SU-DHL-6 (cell line): Measurements from ENCODE around the gene RGS4.

Experiments used
- H2AFZ ChIP-seq: fragments of 200-600 bp; sonication (generic); 2 replicates; pipeline ENCODE4 v1.6.1; 2014; ENCODE audit warnings: low read depth, mild to moderate bottlenecking, moderate library complexity, mixed read lengths, antibody characterized with exemption, low read length; ENCODE audit not compliant: severe bottlenecking
- H3F3A ChIP-seq: fragments of 200-600 bp; shearing (Covaris generic); 2 replicates; pipeline ENCODE4 v1.6.0; 2016; ENCODE audit warnings: antibody characterized with exemption, mild to moderate bottlenecking; ENCODE audit not compliant: insufficient read depth
- H3K27ac ChIP-seq: fragments of 200-600 bp; sonication (generic); 2 replicates; pipeline ENCODE4 v1.5.1; 2016; ENCODE audit warnings: low read depth, mild to moderate bottlenecking, low read length, moderate library complexity, mixed read lengths
- H3K27me3 ChIP-seq: fragments of 200-600 bp; sonication (generic), shearing (Covaris generic); 2 replicates; pipeline ENCODE4 v1.6.0; 2014; ENCODE audit warnings: mild to moderate bottlenecking, low read length
- H3K36me3 ChIP-seq: fragments of 200-600 bp; sonication (generic); 2 replicates; pipeline ENCODE4 v1.6.1; 2014; ENCODE audit warnings: mild to moderate bottlenecking, low read length, mixed read lengths
- H3K4me2 ChIP-seq: fragments of 300-600, 200-600 bp; shearing (Covaris generic), sonication (generic); 2 replicates; pipeline ENCODE4 v1.6.0; 2014; ENCODE audit warnings: low read length, low read depth, mild to moderate bottlenecking; ENCODE audit not compliant: poor library complexity, severe bottlenecking
- H3K4me3 ChIP-seq: fragments of 200-600 bp; sonication (generic); 2 replicates; pipeline ENCODE4 v1.5.1; 2014; ENCODE audit warnings: antibody characterized with exemption, low read length, mild to moderate bottlenecking, mixed read lengths; ENCODE audit not compliant: insufficient read depth, poor library complexity, severe bottlenecking
- H3K79me2 ChIP-seq: fragments of 200-600 bp; sonication (generic); 2 replicates; pipeline ENCODE4 v1.6.1; 2014; ENCODE audit warnings: mild to moderate bottlenecking, low read length, moderate library complexity; ENCODE audit not compliant: insufficient read depth
- H3K9ac ChIP-seq: fragments of 200-600 bp; sonication (generic); 2 replicates; pipeline ENCODE4 v1.7.0; 2014; ENCODE audit warnings: mild to moderate bottlenecking, low read length
- H3K9me2 ChIP-seq: fragments of 200-600 bp; sonication (generic); replicated peaks from 2 replicates; pipeline ENCODE4 v1.6.1; 2014; ENCODE audit warnings: low read length; ENCODE audit not compliant: insufficient read depth
- H3K9me3 ChIP-seq: fragments of 200-600 bp; sonication (generic); 2 replicates; pipeline ENCODE4 v1.6.1; 2014; ENCODE audit warnings: low read length, mixed read lengths; ENCODE audit not compliant: insufficient read depth
- H4K20me1 ChIP-seq: fragments of 200-600 bp; sonication (generic); 2 replicates; pipeline ENCODE4 v1.6.1; 2014; ENCODE audit warnings: low read depth, mild to moderate bottlenecking, antibody characterized with exemption, low read length, moderate library complexity, mixed read lengths
- CTCF ChIP-seq: fragments of 200-600 bp; sonication (generic); IDR thresholded peaks from one replicate; pipeline ENCODE4 v1.5.1; 2017; ENCODE audit warnings: antibody characterized with exemption, mild to moderate bottlenecking, low read length, moderate library complexity; ENCODE audit not compliant: insufficient read depth, poor library complexity, severe bottlenecking
- EZH2phosphoT487 ChIP-seq: fragments of 200-600 bp; sonication (generic), shearing (Covaris generic); conservative IDR thresholded peaks from 2 replicates; pipeline ENCODE4 v1.6.1; 2018; ENCODE audit warnings: mild to moderate bottlenecking, antibody characterized with exemption, low read length, moderate library complexity, mixed read lengths

Gene RGS4

DNA sequence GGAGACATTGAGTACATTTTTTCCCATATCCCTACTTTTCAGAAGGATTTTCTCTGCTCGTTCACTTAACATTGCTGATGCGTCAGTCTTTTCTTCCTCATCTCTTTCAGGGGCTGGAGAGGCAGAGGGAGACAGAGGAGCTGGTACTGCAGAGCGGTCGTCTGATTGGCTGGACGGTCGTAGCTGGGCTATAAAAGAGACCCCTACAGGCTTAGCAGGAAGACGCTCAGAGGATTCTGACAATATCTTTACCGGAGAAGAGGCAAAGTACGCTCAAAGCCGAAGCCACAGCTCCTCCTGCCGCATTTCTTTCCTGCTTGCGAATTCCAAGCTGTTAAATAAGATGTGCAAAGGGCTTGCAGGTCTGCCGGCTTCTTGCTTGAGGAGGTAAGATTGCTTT is at the start of gene RGS4:
RGS4 (plus strand) TSS at position 220 of the 400 bp plus-strand sequence; CDS start at position 344, 124 bp downstream.
- Histone ChIP-seq H3K27me3 (no peaks in the 10 kb centered on the region), H3K4me2 (no peak within 1 kb of the TSS), H3K79me2 (no peaks in the 10 kb centered on the region), H3K4me3 (no peak within 1 kb of the TSS), H2AFZ (no peak within 1 kb of the TSS), H3K27ac (no peak within 1 kb of the TSS), H3K9ac (no peak within 1 kb of the TSS), H3K9me2 (no peaks in the 10 kb centered on the region), H3F3A (no peaks in the 10 kb centered on the region), H3K36me3 (no peaks in the 10 kb centered on the region), H3K9me3 (no peaks in the 10 kb centered on the region), H4K20me1 (no peaks in the 10 kb centered on the region)
- TF ChIP-seq EZH2phosphoT487 = no peak
- no peak for TF ChIP-seq CTCF

GRCh38 chr1:163022129-163022528 is 47.0 kb upstream of the RGS4 start:
- H3K27me3 ChIP-seq = no peaks in the 10 kb centered on the region
- TF ChIP-seq CTCF (no peak), EZH2phosphoT487 (no peak)
- H3K9ac ChIP-seq = no peak overlapping the region
- no peak overlapping the region for H3K4me2 ChIP-seq
- no peaks in the 10 kb centered on the region for H3K79me2 ChIP-seq
- no peak overlapping the region for H2AFZ ChIP-seq
- peaks cover 4% of the 10 kb centered on the region; the same call in 1 of the 2 replicates for H3K9me3 ChIP-seq
- no peaks in the 10 kb centered on the region for H3F3A ChIP-seq
- no peaks in the 10 kb centered on the region for H3K36me3 ChIP-seq
- no peaks in the 10 kb centered on the region for H4K20me1 ChIP-seq
- H3K27ac ChIP-seq = no peak overlapping the region
- no peaks in the 10 kb centered on the region for H3K9me2 ChIP-seq
- H3K4me3 ChIP-seq = no peak overlapping the region

- TF ChIP-seq EZH2phosphoT487 = no peak
- no peak for TF ChIP-seq CTCF
- Histone ChIP-seq H3K4me2 (no peak overlapping the region), H3K9ac (no peak overlapping the region), H3K9me3 (no peaks in the 10 kb centered on the region; the same call in 1 of the 2 replicates), H3K4me3 (no peak overlapping the region), H3K27ac (no peak overlapping the region), H3K27me3 (no peaks in the 10 kb centered on the region), H3F3A (no peaks in the 10 kb centered on the region), H3K36me3 (no peaks in the 10 kb centered on the region), H3K9me2 (no peaks in the 10 kb centered on the region), H3K79me2 (no peaks in the 10 kb centered on the region), H4K20me1 (no peaks in the 10 kb centered on the region), H2AFZ (no peak overlapping the region)
Measured at GRCh38 chr1:163027610-163028009, 41.6 kb upstream of the RGS4 start.

DNA sequence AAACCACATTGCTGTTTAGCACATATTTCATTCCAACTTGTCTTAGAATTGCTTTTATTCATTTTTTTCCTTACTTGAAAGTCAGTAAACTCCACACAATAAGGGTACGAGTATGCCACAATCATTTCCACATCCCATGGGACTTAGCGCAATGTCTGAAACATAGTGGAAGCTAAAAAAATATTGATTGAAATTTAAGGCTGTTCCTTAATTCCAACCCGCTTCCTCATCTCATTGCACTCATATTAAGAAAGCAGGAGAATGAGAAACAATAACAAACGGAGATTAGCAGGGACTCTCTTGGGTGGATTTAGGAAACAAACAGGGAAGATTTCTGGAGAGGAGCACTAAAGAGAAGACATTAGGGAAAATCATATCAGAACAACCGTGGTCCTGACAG is 39.3 kb upstream of the RGS4 start:
- H2AFZ ChIP-seq = no peak overlapping the region
- no peaks in the 10 kb centered on the region for H3K9me2 ChIP-seq
- H3K27ac ChIP-seq = no peak overlapping the region
- H3K9me3 ChIP-seq = no peaks in the 10 kb centered on the region
- no peaks in the 10 kb centered on the region for H3K79me2 ChIP-seq
- H3K4me3 ChIP-seq = no peak overlapping the region
- H3K27me3 ChIP-seq = no peaks in the 10 kb centered on the region
- H3F3A ChIP-seq = no peaks in the 10 kb centered on the region
- TF ChIP-seq CTCF (no peak), EZH2phosphoT487 (no peak)
- H4K20me1 ChIP-seq = no peaks in the 10 kb centered on the region
- no peak overlapping the region for H3K4me2 ChIP-seq
- H3K9ac ChIP-seq = no peak overlapping the region
- H3K36me3 ChIP-seq = no peaks in the 10 kb centered on the region
